Keratinocyte (primary cell): ENCODE measurements around the gene CSNK1G2. TPM values are rescaled to one million over a fixed set of nuclear protein-coding genes. Genes with fewer than 3 reads are reported as not detected.

Source experiments
- DNase-seq: peaks from one replicate; pipeline ENCODE4 v3.0.0-alpha.2; 2011; ENCODE audit warnings: low read depth, missing footprints, low spot score
- FAIRE-seq: peaks from 2 replicates; lab custom pipeline; 2011; peaks lifted over from hg19 to GRCh38; lab: Jason Lieb, UNC
- H2AFZ ChIP-seq: 2 replicates; pipeline ENCODE4 v1.6.0; 2012; ENCODE audit warnings: low read length, control low read depth, inconsistent platforms; ENCODE audit not compliant: control insufficient read depth
- H3K27ac ChIP-seq: 2 replicates; pipeline ENCODE4 v1.5.1; 2011; ENCODE audit warnings: low read length; ENCODE audit not compliant: control insufficient read depth, insufficient read depth
- H3K27me3 ChIP-seq: 3 replicates; pipeline ENCODE4 v1.6.0; 2011; ENCODE audit warnings: low read length; ENCODE audit not compliant: control insufficient read depth, insufficient read depth; ENCODE audit errors: extremely low read depth
- H3K36me3 ChIP-seq, 2 experiments: 2 replicates in 1 of 2; 3 replicates in 1 of 2; pipeline ENCODE4 v1.5.1; 2011; ENCODE audit warnings: low read length in 2 of 2, mild to moderate bottlenecking in 1 of 2; ENCODE audit not compliant: control insufficient read depth in 2 of 2, insufficient read depth in 2 of 2; ENCODE audit errors: extremely low read depth in 1 of 2
- H3K4me1 ChIP-seq: 3 replicates; pipeline ENCODE4 v1.5.1; 2011; ENCODE audit warnings: low read length; ENCODE audit not compliant: control insufficient read depth, insufficient read depth; ENCODE audit errors: extremely low read depth
- H3K4me2 ChIP-seq: 3 replicates; pipeline ENCODE4 v1.6.0; 2011; ENCODE audit warnings: low read depth, low read length; ENCODE audit not compliant: control insufficient read depth, insufficient read depth; ENCODE audit errors: extremely low read depth
- H3K4me3 ChIP-seq, 3 experiments: fragments of 200-600 bp in 1 of 3; sonication (generic) in 1 of 3; 2 replicates in 2 of 3; 3 replicates in 1 of 3; pipeline ENCODE4 v1.5.1; 2011 to 2016; ENCODE audit warnings: low read length in 3 of 3, mild to moderate bottlenecking in 3 of 3, control low read depth in 2 of 3, inconsistent platforms in 1 of 3, low read depth in 1 of 3, mixed read lengths in 1 of 3, mixed run types in 1 of 3, moderate library complexity in 1 of 3; ENCODE audit not compliant: control insufficient read depth in 2 of 3, insufficient read depth in 2 of 3; ENCODE audit errors: extremely low read depth in 1 of 3
- H3K79me2 ChIP-seq: 2 replicates; pipeline ENCODE4 v1.6.0; 2012; ENCODE audit warnings: low read length; ENCODE audit not compliant: control insufficient read depth, insufficient read depth
- H3K9ac ChIP-seq: 3 replicates; pipeline ENCODE4 v1.6.0; 2011; ENCODE audit warnings: low read length; ENCODE audit not compliant: control insufficient read depth, insufficient read depth; ENCODE audit errors: extremely low read depth
- H3K9me1 ChIP-seq: 3 replicates; pipeline ENCODE4 v1.6.0; 2011; ENCODE audit warnings: low read length; ENCODE audit not compliant: control insufficient read depth, insufficient read depth; ENCODE audit errors: extremely low read depth
- H3K9me3 ChIP-seq: 2 replicates; pipeline ENCODE4 v1.5.1; 2012; ENCODE audit warnings: low read depth, low read length; ENCODE audit not compliant: control insufficient read depth
- H4K20me1 ChIP-seq: 3 replicates; pipeline ENCODE4 v1.6.0; 2011; ENCODE audit warnings: low read length; ENCODE audit not compliant: control insufficient read depth, insufficient read depth; ENCODE audit errors: extremely low read depth
- EZH2 ChIP-seq: IDR thresholded peaks from one replicate; pipeline ENCODE4 v1.6.1; 2012; ENCODE audit warnings: inconsistent platforms, mild to moderate bottlenecking, low read length, moderate library complexity
- dilution Hi-C: fragments of 300-500 bp; cut with MboI; formaldehyde crosslinking; loops from one replicate; pipeline ENCODE4 v1.7.0; 2020; ENCODE audit warnings: low sequenced_read_pairs; ENCODE audit not compliant: extremely low pct_ligation_motif_present
- polyA plus RNA-seq, 5 experiments: library from polyadenylated mRNA; depleted of rRNA in 3 of 5; stranded (reverse) in 3 of 5; stranded (forward) in 1 of 5; unstranded in 1 of 5; fragments of >200 nt; gene quantifications; 1 replicate in 1 of 5; 2 replicates in 3 of 5; 3 replicates in 1 of 5; pipeline versions ENCODE4 v1.2.1 to v1.2.3, GENCODE V29; 2011 to 2012; ENCODE audit warnings: missing spikeins in 2 of 5, low read depth in 1 of 5, low replicate concordance in 1 of 5
- TF ChIP-seq, protein P1 (sequence below), 3 experiments: IDR thresholded peaks in 1 of 3; conservative IDR thresholded peaks in 1 of 3; optimal IDR thresholded peaks in 1 of 3; 2 replicates in 2 of 3; 3 replicates in 1 of 3; pipeline versions ENCODE3 to v1.5.1; 2011; ENCODE audit warnings: low read length in 3 of 3, mild to moderate bottlenecking in 3 of 3, moderate library complexity in 2 of 3, control low read depth in 1 of 3, inconsistent platforms in 1 of 3; ENCODE audit not compliant: insufficient read depth in 2 of 3; ENCODE audit errors: extremely low read depth in 1 of 3

CSNK1G2 gene
- polyA plus RNA-seq, 1 donor (not counting 4 experiments of a cell fraction or from before 2014, with no cell fraction given) = 34.9 TPM

DNA sequence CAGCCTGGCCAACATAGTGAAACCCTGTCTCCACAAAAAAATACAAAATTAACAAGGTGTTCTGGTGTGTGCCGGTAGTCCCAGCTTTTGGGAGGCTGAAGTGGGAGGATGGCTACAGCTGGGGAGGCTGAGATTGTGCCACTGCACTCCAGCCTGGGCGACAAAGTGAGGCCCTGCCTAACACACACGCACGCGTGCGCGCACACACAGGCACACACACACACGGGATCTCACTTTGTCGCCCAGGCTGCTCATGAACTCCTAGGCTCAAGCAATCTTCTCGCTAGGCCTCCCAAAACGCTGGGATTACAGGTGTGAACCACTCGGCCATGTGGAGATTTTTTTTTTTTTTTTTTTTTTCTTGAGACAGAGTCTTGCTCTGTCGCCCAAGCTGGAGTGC is 77.8 kb downstream of the CSNK1G2 start:
- peaks cover 5% of the 10 kb centered on the region for H3K4me1 ChIP-seq
- H3K79me2 ChIP-seq = peaks cover 11% of the 10 kb centered on the region
- no peaks in the 10 kb centered on the region for H3K9me3 ChIP-seq
- no peak overlapping the region for H3K9ac ChIP-seq
- no peak overlapping the region for H3K4me3 ChIP-seq
- H3K9me1 ChIP-seq = no peaks in the 10 kb centered on the region
- TF ChIP-seq EZH2 = no peak
- TF ChIP-seq, protein P1, sequence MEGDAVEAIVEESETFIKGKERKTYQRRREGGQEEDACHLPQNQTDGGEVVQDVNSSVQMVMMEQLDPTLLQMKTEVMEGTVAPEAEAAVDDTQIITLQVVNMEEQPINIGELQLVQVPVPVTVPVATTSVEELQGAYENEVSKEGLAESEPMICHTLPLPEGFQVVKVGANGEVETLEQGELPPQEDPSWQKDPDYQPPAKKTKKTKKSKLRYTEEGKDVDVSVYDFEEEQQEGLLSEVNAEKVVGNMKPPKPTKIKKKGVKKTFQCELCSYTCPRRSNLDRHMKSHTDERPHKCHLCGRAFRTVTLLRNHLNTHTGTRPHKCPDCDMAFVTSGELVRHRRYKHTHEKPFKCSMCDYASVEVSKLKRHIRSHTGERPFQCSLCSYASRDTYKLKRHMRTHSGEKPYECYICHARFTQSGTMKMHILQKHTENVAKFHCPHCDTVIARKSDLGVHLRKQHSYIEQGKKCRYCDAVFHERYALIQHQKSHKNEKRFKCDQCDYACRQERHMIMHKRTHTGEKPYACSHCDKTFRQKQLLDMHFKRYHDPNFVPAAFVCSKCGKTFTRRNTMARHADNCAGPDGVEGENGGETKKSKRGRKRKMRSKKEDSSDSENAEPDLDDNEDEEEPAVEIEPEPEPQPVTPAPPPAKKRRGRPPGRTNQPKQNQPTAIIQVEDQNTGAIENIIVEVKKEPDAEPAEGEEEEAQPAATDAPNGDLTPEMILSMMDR (optimal IDR thresholded peaks at IDR 0.05 in 1 of 3, IDR thresholded peaks at IDR 0.05 in 1 of 3, conservative IDR thresholded peaks at IDR 0.05 in 1 of 3; ENCODE audit: extremely low read depth in 1 of 3, insufficient read depth in 2 of 3, low read length in 3 of 3) = no peak
- FAIRE-seq = no peak
- dilution Hi-C loops = no loop called here
- H2AFZ ChIP-seq = no peak overlapping the region
- no peak overlapping the region for H3K4me2 ChIP-seq
- H3K27ac ChIP-seq = no peak overlapping the region
- H3K36me3 ChIP-seq = no peaks in the 10 kb centered on the region
- H4K20me1 ChIP-seq = no peaks in the 10 kb centered on the region
- DNase-seq = no peak
- H3K27me3 ChIP-seq = no peaks in the 10 kb centered on the region

DNA sequence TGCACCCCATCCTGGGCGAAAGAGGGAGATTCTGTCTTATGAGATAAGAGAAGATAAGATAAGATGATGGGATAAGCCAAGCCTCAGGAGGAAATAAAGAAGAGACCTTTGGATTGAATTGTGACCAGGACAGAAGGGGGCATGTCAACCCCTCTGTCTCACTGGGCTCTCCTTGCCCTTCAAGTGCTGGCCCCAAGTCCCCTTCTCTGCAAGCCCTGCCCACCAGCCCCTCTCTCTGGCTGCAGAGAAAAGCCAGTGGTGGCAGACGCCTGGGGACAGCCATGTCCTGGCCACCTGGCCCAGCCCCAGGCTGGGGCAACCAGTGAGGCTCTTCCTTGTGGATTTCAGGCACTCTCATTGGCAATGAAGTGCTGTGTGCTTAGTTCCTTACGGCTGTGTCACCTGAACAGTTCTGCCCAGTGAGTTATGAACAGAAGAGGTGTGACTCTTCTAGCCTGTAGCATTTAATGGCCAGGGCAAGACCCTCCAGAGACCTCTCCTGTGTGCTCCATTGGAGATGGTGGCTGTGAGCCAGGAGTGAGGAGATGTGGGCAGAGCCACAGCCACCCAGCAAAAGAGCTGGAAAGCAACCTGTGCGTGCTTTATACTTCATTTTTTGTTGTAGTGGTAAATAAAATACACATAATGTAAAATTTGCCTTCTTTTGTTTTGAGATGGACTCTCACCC is 80.6 kb downstream of the CSNK1G2 start:
- no peak overlapping the region for H3K4me2 ChIP-seq
- no peaks in the 10 kb centered on the region for H3K36me3 ChIP-seq
- H4K20me1 ChIP-seq = no peaks in the 10 kb centered on the region
- no peak overlapping the region for H3K4me3 ChIP-seq
- DNase-seq = no peak
- TF ChIP-seq, protein P1 (optimal IDR thresholded peaks at IDR 0.05 in 1 of 3, IDR thresholded peaks at IDR 0.05 in 1 of 3, conservative IDR thresholded peaks at IDR 0.05 in 1 of 3; ENCODE audit: extremely low read depth in 1 of 3, insufficient read depth in 2 of 3, low read length in 3 of 3) = no peak
- TF ChIP-seq EZH2 = no peak
- H3K4me1 ChIP-seq = no peaks in the 10 kb centered on the region
- no peak overlapping the region for H2AFZ ChIP-seq
- H3K9me3 ChIP-seq = no peaks in the 10 kb centered on the region
- H3K79me2 ChIP-seq = no peaks in the 10 kb centered on the region
- no peaks in the 10 kb centered on the region for H3K27me3 ChIP-seq
- H3K9me1 ChIP-seq = no peaks in the 10 kb centered on the region
- no peak for FAIRE-seq
- H3K9ac ChIP-seq = no peak overlapping the region
- H3K27ac ChIP-seq = no peak overlapping the region
- dilution Hi-C loops = no loop called here
